NCI-H446 (cell line): Measurements from ENCODE around the gene KRT15.

ENCODE experiments used
- DNase-seq, 2 experiments: peaks; one replicate each; lab custom pipeline; 2025; lab: John Stamatoyannopoulos, UW

Gene KRT15

DNA sequence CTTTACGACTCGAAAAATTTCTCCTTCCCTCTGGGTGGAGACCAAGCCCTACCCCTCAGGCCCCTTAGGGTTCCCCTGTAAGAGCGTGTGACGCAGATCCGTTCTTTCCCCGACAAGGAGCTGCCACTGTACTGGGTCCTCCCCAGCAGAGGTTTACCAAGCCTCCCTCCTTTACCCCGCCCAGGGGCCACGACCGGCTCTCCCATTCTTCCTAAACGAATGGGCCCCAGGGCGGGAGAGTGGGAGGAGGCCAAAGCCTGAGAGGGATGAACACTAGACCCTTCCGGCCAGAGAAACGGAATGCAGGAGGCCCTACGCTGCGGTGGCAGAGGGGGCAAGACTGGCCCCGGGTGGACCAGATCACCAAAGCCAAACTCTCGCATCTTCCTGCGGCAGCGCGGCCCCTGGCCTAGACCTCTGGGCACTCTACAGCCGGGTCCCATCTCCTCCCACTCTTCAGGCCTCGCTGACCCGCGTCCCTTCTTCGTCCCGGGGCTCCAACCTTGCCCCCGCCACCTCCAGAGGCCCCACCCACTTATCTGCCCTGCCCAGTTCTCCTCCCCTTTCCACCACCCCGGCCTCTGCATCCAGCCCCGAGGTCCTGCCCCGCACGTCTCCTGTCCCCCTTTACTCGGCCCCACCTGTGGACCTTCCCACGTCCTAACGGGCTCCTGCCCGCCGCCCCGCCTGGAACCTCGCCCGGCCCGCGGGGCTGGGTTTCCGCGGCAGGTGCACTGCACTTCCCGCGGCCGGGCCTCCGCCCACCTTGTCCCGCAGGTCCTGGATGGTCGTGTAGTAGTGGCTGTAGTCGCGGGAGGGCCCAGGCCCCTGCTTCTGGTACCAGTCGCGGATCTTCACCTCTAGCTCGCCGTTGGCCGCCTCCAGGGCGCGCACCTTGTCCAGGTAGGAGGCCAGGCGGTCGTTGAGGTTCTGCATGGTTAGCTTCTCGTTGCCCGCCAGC lies 8.7 kb upstream of the KRT15 start:
- no peak for DNase-seq

DNA sequence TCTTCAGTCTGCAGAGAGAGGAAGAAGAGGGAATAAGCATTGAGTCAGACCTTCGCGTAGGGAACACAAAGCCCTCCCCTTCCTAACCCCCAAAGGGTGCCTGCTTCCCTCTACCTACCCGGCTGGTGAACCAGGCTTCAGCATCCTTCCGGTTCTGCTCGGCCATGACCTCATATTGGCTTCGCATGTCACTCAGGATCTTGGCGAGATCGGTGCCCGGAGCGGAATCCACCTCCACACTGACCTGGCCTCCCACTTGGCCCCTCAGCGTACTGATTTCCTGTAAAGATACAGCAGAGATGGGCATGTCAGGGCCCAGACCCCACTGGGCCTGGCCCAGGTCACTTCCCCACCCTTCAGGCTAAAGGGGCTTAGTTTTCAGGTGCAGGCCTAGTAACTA lies 5.6 kb upstream of the KRT15 start:
- DNase-seq: no peak

DNA sequence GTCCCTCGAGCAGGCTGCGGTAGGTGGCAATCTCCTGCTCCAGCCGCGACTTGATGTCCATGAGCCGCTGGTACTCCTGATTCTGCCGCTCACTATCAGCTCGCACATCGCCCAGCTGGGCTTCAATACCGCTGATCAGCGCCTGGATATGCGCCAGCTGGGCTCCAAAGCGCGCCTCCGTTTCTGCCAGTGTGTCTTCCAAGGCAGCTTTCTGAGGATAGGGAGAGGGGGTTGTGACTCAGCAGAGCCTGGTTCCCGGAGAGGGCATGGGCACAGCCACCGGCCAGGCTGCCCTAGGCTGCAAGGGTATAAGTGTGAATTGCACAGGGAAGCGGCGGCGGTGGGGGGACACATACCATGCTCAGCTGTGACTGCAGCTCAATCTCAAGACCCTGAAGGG lies 5.1 kb upstream of the KRT15 start:
- DNase-seq: peak in 1 of 2 experiments; percentile 11

DNA sequence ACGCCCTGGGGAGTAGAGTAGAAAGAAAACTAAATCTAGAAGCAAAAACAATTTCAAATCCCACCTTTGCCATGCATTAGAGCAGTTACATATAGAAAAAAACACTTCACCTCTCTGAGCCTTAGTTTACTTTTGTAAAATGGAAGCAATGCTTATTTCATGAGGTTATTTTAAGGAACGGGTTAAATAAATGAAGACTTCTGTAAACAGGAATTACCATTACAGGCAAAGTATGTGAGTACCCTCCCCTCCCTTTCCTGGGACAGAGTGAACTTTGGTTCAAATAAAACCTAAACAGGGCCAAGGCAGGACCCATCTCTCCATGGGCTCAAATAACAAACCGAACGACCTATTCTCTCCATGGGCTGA lies 4.5 kb upstream of the KRT15 start:
- DNase-seq: no peak

DNA sequence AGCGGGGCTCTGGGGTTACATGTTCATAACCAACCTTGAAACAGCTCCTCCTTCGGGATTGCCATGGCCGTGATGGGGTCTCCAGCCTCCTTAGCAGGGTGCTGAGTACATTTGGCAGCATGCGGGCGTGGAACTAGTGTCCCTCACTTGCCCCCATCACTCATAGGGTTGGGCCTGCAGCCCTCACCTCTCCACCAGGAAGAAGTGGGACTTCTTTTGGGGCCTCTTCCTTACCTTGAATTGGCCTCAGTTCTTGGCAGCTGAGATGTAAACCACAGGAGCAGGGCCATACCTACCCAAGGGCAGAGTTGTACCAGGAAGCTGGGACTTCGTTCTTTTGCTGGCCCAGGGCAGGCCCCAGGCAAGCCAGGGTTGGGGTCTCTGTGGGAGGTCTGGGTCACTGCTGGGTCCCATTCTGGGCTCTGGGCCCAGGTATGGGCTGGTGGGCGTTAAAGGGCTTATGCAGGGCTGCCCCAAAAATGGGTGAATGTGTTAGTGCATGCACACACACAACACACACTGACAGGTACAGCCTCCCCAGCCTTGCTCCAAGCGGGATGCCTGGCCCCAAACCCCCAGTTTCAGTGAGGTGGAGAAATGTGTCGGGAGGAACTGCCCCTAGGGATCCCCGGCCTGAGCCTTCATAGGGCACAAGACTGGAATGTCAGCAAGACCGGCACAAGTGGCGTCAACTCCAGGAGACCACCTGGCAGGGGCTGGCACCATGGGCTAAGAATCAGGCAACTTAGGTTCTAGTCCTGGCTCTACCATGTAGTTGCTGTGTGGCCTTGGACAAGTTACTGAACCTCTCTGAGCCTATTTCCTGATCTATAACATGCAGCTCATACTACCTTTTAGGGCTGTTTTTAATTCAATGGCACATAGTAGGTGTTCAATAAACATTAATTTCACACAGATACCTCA lies 3.9 kb upstream of the KRT15 start:
- no peak for DNase-seq

DNA sequence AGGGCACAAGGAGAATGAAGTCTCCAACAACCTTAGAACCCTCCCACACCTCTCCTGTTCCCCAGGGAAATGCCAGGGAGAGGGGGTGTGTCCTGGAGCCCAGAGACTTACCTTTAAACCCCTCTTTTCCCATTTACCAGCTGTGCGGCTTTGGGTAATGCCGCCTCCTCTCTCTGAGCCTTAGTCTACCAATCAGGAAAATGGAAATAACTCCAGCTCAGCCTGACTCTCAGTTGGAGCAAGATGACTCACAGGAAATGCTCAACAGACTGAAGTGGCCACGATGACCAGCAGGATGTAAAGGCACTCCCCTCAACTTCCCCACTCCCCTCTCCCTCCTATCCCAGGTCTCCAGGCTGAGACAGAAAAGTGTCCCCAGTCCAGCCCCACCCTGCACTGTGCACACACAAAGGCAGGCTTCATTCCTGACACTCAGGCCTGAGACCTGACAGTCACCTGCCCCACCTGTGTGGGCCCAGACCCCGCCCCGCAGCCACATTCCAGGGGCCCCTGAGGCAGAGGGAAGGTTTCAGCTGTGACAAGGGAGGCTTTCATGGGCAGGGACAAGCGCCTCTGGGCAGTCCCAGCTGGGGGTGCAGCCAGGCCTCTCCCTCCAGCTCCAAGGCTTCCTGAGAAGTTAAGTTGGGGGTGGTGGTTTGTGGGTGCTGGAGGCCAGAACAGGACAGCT lies 3.0 kb upstream of the KRT15 start:
- DNase-seq: no peak

DNA sequence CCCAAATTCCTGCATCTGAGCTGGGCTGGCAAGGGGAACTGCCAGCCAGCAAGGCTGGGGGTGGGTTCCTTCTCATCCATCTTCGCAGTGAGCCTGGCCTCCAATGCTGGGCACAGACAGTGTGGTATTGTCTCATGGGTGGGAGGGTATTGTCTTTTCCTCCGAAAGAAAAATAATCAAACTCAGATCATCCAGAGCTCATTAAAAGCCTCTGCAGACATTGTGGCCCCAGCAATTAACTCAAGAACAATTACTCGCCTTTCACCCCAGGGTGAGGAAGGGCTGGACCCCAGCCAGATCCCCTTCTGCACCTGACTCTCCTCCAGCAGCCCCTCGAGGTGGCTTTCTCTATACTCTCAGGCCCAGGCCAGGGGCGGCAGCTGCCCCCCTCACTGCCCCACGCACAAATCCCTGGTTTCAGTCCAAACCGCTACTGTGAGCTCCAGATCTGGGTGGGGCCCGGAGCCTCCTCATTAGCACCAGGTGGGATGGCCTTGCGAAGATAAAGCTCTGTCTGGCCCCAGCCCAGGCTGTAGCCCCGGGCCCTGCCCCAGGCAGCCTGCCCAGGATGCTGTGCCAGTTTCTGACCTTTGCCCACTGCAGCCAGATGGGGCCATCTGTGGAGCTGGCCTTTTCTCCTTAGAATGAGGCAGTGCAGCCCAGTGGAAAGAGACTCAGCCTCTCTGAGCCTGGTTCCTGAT lies 2.3 kb upstream of the KRT15 start:
- peak in 1 of 2 experiments; percentile 23 for DNase-seq

DNA sequence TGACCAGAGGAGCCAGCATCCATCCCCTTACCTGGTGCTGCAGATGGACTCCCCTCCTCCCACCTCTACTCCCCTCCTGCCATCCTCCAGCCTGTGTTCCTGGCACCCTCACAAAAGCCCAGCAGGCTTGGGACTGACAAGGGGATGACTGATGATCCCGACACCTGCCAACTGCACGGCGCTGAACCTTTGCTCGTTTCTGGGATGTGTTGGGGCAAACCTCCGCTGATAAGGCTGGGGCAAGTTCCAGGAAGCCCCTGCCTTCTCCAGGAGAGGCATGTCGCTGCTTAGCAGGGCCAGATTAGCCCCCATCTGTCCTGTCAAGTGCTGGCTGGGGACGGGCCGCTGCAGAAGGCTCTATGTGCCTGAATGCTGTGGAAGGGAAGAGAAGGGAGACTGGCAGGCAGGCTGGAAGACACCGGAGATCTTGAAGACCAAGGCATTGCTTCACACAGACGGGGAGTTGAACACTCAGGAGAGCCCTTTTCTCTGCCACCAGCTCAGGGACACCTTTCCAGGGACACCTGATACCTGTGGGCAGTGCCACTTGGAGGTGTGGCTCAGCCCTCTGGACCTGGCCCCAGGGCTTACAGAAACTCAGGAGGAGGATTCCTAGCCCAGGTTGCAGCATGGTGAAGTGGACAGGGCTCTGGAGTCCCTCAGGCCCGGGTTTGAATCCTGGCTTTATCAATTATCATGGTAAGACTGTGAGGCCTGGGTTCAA lies 973 bp upstream of the KRT15 start:
- peak; percentile 24 to 64 for DNase-seq

DNA sequence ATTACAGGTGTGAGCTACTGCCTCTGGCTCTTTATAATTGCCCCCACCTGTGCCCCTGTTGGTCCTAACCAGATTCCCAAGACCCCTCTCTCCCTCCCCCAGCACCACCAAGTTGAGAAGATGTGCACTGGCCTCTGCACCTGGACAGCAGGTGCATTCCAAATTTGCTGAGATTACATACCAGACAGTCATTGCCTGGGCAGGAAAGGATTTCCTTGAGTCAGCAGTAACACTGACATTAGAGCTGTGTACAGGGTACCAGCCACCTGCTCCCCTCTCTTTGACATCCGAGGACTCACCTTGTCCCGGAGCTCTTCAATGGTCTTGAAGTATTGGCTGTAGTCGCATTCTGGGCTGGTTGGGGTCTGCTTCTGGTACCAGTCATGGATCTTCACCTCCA lies 659 bp downstream of the KRT15 start:
- DNase-seq: no peak

DNA sequence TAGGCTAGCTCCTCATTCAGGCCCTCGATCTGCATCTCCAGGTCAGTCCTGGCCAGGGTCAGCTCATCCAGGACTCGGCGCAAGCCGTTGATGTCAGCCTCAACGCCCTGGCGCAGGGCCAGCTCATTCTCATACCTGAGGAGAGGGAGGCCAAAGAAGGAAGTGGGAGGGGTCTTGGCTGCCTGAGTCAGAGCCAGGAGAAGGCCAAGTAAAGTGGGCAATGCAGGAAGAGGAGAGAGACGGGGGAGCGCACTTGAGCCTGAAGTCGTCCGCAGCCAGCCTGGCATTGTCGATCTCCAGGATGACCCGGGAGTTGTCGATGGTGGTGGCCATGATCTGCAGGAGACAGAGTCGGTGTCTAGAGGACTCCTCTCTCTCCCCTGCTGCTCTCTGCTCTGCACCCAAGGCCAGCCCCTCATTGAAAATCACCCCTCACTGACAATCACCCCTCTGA lies 1.8 kb downstream of the KRT15 start:
- no peak for DNase-seq

DNA sequence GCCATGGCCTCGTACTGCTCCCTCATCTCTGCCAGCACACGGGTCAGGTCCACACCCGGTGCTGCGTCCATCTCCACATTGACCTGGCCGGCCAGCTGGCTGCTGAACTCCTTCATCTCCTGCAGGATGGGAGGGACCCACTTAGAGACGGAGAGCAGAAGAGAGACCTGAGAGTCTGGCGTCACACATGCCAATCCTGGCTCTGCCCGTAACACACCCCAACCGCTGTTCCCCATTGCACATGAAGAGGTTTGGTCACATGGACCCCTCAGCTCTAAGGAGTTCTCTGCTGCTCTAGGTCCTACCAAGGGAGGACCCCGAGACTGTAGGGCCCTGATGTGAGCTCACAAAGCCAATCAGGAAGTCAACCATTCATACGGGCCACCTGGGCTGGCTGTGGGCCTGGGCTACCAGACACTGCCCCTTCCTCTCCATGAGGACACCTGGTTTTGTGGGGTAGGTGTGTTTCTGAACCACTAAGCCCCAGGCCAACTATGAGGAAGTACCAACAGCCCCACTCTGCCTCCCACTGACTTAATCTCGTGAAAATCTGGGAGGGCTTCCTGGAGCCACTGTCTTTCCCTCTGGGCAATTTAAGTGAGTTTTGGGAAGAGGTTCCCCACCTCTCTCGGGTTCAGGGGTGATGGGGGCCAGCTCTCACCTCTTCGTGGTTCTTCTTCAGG lies 2.4 kb downstream of the KRT15 start:
- DNase-seq: no peak

DNA sequence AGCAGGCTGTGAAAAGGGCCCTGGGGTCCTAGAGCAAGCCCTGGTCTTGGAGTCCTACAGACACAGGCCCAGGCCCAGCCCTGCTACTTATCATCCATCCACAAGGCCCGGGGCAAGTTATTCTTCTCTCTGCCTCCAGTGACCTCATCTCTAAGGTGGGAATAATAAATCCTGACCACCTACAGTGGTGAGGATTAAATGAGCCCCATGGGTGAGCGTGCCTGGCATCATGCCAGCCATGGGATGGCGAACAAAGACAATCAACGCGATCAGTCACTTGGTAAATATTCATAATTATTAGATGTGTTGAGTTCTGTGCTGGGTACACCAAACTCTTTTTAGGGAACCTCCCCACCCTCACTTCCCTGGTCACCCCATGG lies 5.5 kb downstream of the KRT15 start:
- DNase-seq: no peak

DNA sequence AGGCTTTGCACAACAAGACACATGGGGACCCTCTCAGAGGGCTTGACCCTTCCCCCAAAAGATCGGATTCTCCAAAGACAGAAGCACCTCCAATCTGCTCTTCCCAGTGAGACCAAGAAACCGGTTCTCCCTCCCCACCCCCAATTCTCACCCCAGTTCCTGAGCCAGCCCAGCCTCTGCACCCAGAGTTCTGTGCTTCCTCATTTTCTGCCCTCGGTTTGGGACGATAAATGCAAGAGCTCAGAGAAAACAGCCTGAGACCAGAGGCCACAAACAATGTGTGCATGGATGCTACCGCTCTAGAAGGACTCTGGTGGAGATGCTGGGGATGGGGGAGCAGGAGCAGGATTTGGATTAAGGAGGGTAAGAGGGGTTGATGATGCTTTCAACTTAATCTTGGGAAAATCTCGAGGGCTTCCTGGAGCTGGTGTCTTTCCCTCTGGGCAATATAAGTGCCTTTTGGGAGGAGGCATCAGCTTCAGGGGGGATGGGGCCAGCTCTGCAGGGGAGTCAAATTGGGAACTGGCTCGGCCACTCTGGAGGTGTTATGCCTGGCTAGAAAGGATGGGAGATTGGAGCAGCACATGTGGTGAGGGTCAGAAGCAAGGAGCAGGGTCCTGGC lies 6.0 kb downstream of the KRT15 start:
- DNase-seq: no peak

DNA sequence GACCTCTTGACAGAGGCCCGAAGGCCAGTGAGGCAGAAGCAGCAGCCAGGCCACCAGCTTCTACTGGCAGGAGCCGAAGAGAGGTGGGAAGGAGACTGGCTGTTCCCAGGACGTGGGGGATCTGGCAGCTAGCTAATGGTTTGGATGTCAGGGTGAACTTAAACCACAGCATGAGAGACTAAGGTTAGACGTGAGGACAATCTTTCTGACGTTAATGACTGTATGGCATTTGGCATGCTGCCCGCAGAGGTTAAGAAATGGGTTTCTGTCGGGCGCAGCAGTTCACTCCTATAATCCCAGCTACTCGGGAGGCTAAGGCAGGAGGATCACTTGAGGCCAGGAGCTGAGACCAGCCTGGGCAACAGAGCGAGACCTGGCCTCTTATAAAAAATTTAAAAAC lies 7.0 kb downstream of the KRT15 start:
- no peak for DNase-seq

DNA sequence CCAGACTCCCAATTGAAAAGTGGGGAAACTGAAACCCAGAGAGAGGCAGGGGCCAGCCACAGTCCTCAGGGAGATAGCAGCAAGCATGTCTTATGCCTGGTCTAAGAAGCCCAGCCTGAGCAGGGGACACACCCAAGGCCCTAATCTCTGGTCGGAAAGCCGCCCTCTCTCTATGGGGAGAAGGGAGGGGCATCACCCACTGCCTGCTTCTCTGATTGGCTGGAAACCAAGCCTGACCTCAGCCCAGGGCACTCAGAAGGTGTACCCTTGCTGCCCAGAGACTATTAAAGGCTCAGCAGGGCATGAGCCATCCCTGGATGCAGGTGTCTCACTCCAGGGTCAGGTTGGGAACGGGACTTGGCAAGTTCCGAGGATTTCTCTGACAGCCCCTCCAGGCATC lies 7.6 kb downstream of the KRT15 start:
- DNase-seq: no peak

DNA sequence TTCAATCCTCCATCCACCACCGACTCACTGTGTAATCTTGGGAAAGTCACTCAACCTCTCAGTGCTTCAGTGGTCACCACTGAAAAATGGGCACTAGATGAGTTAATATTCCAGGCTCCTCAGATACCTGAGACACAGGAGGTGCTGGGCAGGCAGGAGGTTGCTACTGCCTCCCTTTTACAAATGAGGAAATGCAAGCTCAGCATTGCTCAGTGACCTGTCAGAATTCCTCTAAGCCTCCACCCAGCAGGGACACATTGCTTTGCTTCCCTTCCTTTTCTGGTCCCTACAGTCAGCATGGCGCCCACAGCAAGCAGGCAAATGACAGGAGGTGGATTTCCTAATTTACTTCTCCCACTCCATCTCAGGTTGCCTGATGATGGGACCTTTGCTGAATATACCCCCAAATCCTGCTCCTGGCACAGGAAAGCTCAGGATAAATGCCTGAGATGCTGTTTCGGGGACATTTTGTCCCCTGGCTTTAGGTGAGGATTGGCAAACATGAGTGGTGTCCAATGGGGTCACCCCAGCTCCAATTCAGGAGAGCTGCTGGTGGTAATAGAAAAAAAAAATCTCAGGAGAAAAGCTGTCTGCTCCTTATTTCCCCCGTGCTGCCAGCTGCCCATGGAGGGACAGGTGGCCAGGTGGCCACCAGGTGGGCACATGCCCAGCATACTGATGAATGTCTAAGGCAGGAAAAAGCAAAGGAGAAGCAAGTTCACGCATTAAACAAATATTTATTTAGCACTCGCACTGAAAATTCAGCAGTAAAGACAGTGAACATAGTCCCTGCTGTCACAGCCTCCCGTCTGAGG lies 8.2 kb downstream of the KRT15 start:
- DNase-seq: no peak

DNA sequence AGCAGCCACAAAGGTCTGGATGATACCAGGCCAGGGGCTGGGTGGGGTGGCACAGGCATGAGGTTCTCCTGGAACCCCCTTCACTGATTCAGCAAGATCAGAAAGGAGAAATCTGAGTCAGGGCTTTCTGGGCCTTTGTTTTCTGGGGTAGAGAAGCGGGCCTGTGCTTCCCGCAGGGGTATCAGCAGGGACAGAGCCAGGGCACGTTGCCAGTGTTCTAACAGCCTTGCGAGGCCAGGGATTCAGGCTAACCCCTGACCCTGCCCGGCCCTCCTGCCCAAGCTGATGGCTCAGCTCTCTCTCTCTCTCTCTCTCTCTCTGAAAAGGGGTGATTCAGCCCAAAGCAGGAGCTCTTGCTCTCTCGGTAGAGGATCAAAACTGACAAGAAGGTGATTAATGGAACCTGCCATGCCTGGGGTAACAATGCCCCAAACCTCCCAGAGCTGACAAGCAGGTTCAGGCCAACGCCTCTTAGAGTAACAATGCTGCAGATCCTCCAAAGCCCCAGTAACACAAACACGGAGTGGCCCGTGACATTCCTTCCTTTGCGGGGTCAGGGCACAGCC lies 11.3 kb downstream of the KRT15 start:
- no peak for DNase-seq
